Astrocyte (in vitro differentiated cells and primary cell): Measurements from ENCODE around the gene ABCC2.

Source experiments
- CTCF ChIP-seq: IDR thresholded peaks from 2 replicates; pipeline ENCODE4 v1.5.1; 2011; ENCODE audit warnings: low read depth, mild to moderate bottlenecking, inconsistent platforms, low read length, moderate library complexity; ENCODE audit not compliant: insufficient read depth
- EZH2 ChIP-seq: IDR thresholded peaks from 2 replicates; pipeline ENCODE4 v1.6.1; 2012; ENCODE audit warnings: mild to moderate bottlenecking, low read length, inconsistent platforms; ENCODE audit not compliant: insufficient read depth

GRCh38 chr10:99852481-99853213, 70.2 kb downstream of the ABCC2 start:
- TF ChIP-seq CTCF (no peak), EZH2 (no peak)
